Coronary artery (tissue), 2 donors: ENCODE data around the gene VRK1.

Experiments used
- DNase-seq: peaks from one replicate; pipeline ENCODE4 v3.0.0-alpha.2; 2017; ENCODE audit warnings: low spot score
- H3K27ac ChIP-seq, 2 donors: fragments of 200-600 bp; sonication (generic); one replicate each; pipeline ENCODE4 v1.5.1; 2016 to 2019
- H3K4me3 ChIP-seq: fragments of 200-600 bp; sonication (generic); 2 replicates; pipeline ENCODE4 v1.5.1; 2016; ENCODE audit warnings: mild to moderate bottlenecking, moderate library complexity
- TF ChIP-seq, protein P1 (sequence below): fragments of 200-600 bp; sonication (generic); IDR thresholded peaks from one replicate; pipeline ENCODE4 v1.5.1; 2019; ENCODE audit warnings: antibody characterized with exemption

Gene VRK1

DNA sequence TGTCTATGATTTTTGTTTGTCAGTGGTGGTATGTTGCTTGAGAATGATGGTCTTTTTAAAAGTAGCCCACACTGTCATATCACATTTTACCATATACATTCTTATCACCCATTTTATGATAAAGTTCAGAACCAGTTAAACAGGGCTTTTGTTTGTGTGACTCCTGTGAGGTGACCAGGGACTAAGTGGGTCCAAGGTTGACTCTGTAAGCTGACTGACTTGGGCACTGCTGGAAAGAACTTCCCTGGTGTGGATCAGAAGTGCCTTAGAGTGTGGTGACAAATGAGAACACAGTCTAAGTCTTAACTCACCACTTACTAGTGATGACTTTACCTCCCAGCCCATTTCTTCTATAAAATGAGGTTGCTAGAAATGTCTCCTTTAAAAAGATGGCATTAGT lies 52.6 kb downstream of the VRK1 start:
- DNase-seq, result no peak
- TF ChIP-seq, protein P1, sequence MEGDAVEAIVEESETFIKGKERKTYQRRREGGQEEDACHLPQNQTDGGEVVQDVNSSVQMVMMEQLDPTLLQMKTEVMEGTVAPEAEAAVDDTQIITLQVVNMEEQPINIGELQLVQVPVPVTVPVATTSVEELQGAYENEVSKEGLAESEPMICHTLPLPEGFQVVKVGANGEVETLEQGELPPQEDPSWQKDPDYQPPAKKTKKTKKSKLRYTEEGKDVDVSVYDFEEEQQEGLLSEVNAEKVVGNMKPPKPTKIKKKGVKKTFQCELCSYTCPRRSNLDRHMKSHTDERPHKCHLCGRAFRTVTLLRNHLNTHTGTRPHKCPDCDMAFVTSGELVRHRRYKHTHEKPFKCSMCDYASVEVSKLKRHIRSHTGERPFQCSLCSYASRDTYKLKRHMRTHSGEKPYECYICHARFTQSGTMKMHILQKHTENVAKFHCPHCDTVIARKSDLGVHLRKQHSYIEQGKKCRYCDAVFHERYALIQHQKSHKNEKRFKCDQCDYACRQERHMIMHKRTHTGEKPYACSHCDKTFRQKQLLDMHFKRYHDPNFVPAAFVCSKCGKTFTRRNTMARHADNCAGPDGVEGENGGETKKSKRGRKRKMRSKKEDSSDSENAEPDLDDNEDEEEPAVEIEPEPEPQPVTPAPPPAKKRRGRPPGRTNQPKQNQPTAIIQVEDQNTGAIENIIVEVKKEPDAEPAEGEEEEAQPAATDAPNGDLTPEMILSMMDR, result no peak
- no peak overlapping the region for H3K4me3 ChIP-seq
- H3K27ac ChIP-seq, result no peak overlapping the region

DNA sequence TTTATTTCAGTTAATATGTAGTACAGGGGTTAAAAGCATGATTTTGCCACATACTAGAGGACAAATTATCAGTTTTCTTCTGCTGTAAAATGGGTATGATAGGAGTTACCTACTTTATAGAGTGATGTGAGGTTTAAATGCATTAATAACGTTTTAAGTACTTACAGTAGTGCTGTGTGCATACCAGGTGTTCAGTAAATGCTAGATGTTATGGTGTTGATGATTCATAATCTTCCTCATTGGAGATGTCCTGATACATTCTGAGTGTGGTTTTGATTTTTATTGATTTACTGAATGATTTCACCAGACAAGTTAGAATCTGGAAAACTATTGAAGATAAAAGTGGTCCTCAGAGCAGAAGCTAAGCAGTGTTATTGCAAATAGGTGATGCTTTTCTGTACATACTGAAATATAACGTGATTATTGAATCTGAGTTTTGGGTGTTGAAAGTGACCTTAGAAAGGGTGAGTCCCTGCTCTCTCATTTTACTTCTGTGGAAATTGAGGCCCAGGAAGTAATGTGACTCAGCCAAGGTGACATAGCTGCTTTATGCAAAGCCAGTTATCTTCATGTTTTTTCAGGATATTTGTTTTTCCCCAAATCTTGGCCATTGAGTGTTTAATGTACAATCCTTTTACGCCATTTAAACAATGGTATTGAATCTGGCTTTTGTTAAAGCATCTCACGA lies 54.7 kb downstream of the VRK1 start:
- DNase-seq, result no peak
- Histone ChIP-seq H3K4me3 (no peak overlapping the region), H3K27ac (no peak overlapping the region)
- TF ChIP-seq, protein P1, result no peak

DNA sequence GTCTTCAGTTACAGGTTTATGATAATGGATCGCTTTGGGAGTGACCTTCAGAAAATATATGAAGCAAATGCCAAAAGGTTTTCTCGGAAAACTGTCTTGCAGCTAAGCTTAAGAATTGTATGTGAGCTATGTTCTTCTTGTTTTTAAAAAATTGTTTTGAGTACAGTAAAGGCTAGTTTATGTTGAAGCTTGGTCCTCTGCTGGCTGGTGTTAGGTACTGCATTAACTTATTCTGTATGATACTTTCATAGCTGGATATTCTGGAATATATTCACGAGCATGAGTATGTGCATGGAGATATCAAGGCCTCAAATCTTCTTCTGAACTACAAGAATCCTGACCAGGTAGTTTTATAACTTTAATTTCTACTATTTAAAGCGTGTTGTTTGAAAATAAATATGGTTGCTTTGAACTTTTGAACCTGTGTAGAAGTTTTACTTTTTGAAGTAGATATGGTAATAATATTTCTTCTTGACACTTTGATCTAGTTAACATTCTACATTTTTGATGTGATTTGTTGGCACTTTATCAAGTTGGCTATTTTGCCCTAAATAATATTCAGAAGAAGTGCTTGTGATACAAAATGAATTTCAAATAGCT lies 55.7 kb downstream of the VRK1 start:
- no peak overlapping the region for H3K27ac ChIP-seq
- H3K4me3 ChIP-seq, result no peak overlapping the region
- TF ChIP-seq, protein P1, result peak; percentile 22
- DNase-seq, result no peak

DNA sequence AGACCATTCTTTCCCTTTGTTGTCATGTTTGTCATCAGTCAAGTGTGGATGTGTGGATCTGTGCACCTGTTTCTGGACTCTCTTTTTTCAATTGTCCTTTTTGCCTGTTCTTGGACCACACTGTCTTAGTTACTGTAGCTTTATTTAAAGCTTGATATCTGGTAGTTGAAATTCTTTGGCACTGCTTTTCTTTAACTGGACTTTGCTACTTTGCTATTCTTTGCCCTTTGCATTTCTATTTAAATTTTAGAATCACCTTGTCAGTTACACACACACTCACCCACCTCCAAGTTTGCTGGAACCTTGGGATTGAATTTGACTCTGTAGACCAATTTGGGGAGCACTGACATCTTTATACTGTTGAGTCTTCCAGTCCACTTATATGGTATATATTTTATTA lies 61.5 kb downstream of the VRK1 start:
- Histone ChIP-seq H3K27ac (no peak overlapping the region), H3K4me3 (no peak overlapping the region)
- TF ChIP-seq, protein P1, result no peak
- no peak for DNase-seq

DNA sequence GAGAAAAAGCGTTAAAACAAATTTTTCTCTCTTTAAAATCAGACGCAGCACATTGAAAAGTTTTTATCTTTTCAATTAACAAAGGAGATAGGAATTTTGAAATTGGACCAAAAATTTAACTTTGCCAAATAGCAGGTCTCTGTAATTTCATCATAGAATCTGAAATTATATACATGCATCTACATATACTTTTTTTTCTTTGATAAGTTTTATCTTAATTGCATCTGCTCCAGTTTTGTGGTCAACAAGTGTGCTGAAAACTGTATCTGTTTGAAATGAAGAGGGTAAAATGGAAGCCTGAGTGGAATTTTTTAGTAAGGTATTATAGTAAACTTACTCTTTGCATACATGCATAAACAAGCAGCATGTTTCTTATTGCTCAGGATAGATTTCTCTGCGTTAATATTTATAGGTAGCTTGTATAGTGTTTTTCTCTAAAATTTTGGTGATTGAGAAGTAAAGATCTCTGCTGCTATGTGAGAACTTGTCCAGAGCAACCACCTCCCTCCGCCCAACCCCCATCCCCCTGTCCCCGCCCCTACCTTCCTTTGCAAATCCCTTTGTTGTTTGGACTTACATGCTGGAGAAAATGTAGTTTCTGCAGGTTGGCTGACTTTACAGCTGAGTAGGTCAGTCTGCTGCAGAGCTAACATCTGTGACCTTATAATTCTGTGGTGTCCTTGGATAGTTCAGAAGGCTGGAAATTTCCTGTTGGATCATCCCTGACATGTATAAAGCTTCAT lies 64.6 kb downstream of the VRK1 start:
- Histone ChIP-seq H3K4me3 (no peak overlapping the region), H3K27ac (no peak overlapping the region)
- no peak for DNase-seq
- TF ChIP-seq, protein P1, result no peak

DNA sequence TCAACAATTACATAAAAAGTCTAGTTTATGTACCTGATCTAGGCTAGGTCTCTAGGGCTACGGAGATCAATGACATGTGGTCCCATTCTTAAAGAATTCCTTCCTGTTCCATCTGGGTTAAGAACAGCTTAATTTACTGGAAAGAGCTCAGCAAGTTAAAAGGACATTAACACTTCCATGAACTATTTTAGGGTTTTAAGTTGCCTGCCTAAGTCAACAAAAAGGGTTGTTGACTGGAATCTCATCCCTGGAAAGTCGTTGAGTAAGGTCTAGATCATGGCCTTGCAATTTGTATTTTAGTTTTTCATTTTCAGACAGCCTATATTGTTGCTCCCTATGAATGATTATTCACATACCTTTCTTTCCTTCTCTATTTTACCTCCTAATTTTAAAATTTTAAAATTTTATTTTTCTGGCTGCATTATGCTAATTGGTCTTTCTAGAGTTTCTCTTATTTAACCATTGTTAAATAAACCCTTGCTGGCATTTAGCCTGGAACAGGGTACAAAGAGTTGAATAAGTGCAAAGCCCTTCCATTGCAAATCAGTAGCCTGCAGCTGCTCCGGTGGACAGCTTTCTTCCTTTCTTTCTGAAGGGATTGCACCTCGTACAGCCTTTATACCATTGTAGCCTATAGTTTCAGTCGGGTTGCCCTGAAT lies 66.3 kb downstream of the VRK1 start:
- no peak for DNase-seq
- TF ChIP-seq, protein P1, result no peak
- Histone ChIP-seq H3K4me3 (no peak overlapping the region), H3K27ac (no peak overlapping the region)
